HCT116 (cell line): ENCODE measurements around the gene C16orf78.

ENCODE experiments used
- CEBPB ChIP-seq: IDR thresholded peaks from 2 replicates; pipeline ENCODE4 v1.6.1; 2012; ENCODE audit warnings: low read depth
- EZH2 ChIP-seq: fragments of 200-600 bp; sonication (generic); IDR thresholded peaks from 2 replicates; pipeline ENCODE4 v1.6.1; 2017; ENCODE audit warnings: antibody characterized with exemption, mixed run types
- FOSL1 ChIP-seq: IDR thresholded peaks from 2 replicates; pipeline ENCODE4 v1.6.1; 2012; ENCODE audit warnings: low read depth
- POLR2A ChIP-seq: IDR thresholded peaks from 2 replicates; pipeline ENCODE4 v1.7.0; 2011; ENCODE audit warnings: borderline replicate concordance; ENCODE audit not compliant: insufficient read depth, insufficient read length; ENCODE audit errors: extremely low read depth
- POLR2AphosphoS5 ChIP-seq: IDR thresholded peaks from 2 replicates; pipeline ENCODE4 v1.6.1; 2011; ENCODE audit warnings: mild to moderate bottlenecking, low read depth, low read length, moderate library complexity
- RAD21 ChIP-seq: IDR thresholded peaks from 2 replicates; pipeline ENCODE4 v1.6.1; 2012; ENCODE audit warnings: low read depth, mild to moderate bottlenecking
- SIN3A ChIP-seq: IDR thresholded peaks from 2 replicates; pipeline ENCODE4 v1.6.1; 2012; ENCODE audit warnings: low read depth
- TCF7L2 ChIP-seq: IDR thresholded peaks from 2 replicates; pipeline ENCODE4 v1.7.0; 2011; ENCODE audit warnings: borderline replicate concordance, inconsistent platforms; ENCODE audit not compliant: insufficient read depth, insufficient read length; ENCODE audit errors: extremely low read depth
- YY1 ChIP-seq: IDR thresholded peaks from 2 replicates; pipeline ENCODE4 v1.6.1; 2011; ENCODE audit warnings: low read length, low read depth, moderate library complexity, mild to moderate bottlenecking; ENCODE audit not compliant: insufficient replicate concordance; ENCODE audit errors: extremely low read depth
- ZFX ChIP-seq: fragments of 450-650 bp; IDR thresholded peaks from 2 replicates; pipeline ENCODE4 v1.6.1; 2017
- TF ChIP-seq, protein P1 (sequence below), 3 experiments: fragments of 200-600 bp in 1 of 3; sonication (generic) in 1 of 3; IDR thresholded peaks in 2 of 3; conservative IDR thresholded peaks in 1 of 3; 2 replicates each; pipeline ENCODE4 v1.5.1; 2012 to 2017; ENCODE audit warnings: low read depth in 2 of 3, low read length in 2 of 3, antibody characterized with exemption in 1 of 3, borderline replicate concordance in 1 of 3, control low read depth in 1 of 3, mild to moderate bottlenecking in 1 of 3, mixed read lengths in 1 of 3, mixed run types in 1 of 3, moderate library complexity in 1 of 3; ENCODE audit not compliant: insufficient read depth in 1 of 3
- TF ChIP-seq, protein P2 (sequence below): IDR thresholded peaks from 2 replicates; pipeline ENCODE4 v1.6.1; 2012
- TF ChIP-seq, protein P3 (sequence below): IDR thresholded peaks from 2 replicates; pipeline ENCODE4 v1.6.1; 2012; ENCODE audit warnings: low read depth

DNA sequence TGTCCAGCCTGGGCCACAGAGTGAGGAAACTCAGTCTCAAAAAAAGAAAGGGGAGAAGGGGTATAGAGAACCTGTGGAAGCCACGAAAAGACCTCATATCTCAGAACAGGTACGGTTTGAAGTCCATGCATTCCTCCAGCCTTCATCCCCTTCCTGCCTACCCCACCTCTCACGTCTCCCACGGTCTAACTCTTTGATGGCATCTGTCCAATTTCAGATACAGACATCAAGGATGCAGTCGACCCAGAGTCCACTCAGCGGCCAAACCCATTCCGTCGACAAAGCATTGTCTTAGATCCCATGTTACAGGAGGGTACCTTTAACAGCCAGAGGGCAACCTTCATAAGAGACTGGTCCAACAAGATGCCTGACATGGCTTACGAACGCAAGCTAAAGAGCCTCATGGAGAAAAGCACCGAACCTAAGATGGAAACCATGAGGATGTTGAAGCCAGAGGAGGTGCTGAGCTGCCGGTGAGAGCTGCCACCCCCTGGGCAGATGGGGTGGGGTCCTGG lies 22.7 kb downstream of the C16orf78 start:
- TF ChIP-seq RAD21 = no peak
- TF ChIP-seq EZH2 = no peak
- TF ChIP-seq, protein P1, sequence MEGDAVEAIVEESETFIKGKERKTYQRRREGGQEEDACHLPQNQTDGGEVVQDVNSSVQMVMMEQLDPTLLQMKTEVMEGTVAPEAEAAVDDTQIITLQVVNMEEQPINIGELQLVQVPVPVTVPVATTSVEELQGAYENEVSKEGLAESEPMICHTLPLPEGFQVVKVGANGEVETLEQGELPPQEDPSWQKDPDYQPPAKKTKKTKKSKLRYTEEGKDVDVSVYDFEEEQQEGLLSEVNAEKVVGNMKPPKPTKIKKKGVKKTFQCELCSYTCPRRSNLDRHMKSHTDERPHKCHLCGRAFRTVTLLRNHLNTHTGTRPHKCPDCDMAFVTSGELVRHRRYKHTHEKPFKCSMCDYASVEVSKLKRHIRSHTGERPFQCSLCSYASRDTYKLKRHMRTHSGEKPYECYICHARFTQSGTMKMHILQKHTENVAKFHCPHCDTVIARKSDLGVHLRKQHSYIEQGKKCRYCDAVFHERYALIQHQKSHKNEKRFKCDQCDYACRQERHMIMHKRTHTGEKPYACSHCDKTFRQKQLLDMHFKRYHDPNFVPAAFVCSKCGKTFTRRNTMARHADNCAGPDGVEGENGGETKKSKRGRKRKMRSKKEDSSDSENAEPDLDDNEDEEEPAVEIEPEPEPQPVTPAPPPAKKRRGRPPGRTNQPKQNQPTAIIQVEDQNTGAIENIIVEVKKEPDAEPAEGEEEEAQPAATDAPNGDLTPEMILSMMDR (IDR thresholded peaks at IDR 0.05 in 2 of 3, conservative IDR thresholded peaks at IDR 0.05 in 1 of 3; ENCODE audit: borderline replicate concordance in 1 of 3, insufficient read depth in 1 of 3, low read depth in 2 of 3, low read length in 2 of 3) = no peak
- TF ChIP-seq FOSL1 = no peak
- no peak for TF ChIP-seq ZFX
- TF ChIP-seq POLR2A = no peak
- TF ChIP-seq TCF7L2 = no peak
- no peak for TF ChIP-seq SIN3A
- no peak for TF ChIP-seq POLR2AphosphoS5
- no peak for TF ChIP-seq CEBPB
- TF ChIP-seq YY1 = no peak
- TF ChIP-seq, protein P2, sequence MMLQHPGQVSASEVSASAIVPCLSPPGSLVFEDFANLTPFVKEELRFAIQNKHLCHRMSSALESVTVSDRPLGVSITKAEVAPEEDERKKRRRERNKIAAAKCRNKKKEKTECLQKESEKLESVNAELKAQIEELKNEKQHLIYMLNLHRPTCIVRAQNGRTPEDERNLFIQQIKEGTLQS = no peak
- TF ChIP-seq, protein P3, sequence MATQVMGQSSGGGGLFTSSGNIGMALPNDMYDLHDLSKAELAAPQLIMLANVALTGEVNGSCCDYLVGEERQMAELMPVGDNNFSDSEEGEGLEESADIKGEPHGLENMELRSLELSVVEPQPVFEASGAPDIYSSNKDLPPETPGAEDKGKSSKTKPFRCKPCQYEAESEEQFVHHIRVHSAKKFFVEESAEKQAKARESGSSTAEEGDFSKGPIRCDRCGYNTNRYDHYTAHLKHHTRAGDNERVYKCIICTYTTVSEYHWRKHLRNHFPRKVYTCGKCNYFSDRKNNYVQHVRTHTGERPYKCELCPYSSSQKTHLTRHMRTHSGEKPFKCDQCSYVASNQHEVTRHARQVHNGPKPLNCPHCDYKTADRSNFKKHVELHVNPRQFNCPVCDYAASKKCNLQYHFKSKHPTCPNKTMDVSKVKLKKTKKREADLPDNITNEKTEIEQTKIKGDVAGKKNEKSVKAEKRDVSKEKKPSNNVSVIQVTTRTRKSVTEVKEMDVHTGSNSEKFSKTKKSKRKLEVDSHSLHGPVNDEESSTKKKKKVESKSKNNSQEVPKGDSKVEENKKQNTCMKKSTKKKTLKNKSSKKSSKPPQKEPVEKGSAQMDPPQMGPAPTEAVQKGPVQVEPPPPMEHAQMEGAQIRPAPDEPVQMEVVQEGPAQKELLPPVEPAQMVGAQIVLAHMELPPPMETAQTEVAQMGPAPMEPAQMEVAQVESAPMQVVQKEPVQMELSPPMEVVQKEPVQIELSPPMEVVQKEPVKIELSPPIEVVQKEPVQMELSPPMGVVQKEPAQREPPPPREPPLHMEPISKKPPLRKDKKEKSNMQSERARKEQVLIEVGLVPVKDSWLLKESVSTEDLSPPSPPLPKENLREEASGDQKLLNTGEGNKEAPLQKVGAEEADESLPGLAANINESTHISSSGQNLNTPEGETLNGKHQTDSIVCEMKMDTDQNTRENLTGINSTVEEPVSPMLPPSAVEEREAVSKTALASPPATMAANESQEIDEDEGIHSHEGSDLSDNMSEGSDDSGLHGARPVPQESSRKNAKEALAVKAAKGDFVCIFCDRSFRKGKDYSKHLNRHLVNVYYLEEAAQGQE = no peak
